Measurements from ENCODE around the gene CORO1C. TPM values are rescaled to one million over a fixed set of nuclear protein-coding genes. Genes with fewer than 3 reads are reported as not detected.
A peak's percentile ranks its signal among the peaks of the same experiment; 100 is the strongest.
"Not testable (repeated sequence)": the region's sequence is repeated elsewhere in the genome, so short reads cannot be mapped to it uniquely, and the experiment has no call there.

Gene CORO1C
- total RNA-seq: 10 to 100 TPM; 61.5 to 87.5 TPM

GRCh38 chr12:108731105-108731865, at the start of gene CORO1C:
CORO1C (minus strand) TSS chr12:108731518; CDS start chr12:108701318, 30,200 bp downstream.
- Mint-ChIP-seq H3K9me3 (no peaks in the 10 kb centered on the region), H3K27ac (peak within 1 kb of the TSS; percentile 94 to 98), H3K36me3 (no peaks in the 10 kb centered on the region)
- ATAC-seq (peak; percentile 69 to 80), DNase-seq (ENCODE audit: low spot score in 2 of 2) (peak; percentile 96 to 99)

- no peak for ATAC-seq
- Mint-ChIP-seq H3K36me3 (no peaks in the 10 kb centered on the region), H3K27ac (no peak overlapping the region)
Observed at GRCh38 chr12:108779998-108780688, 48.8 kb upstream of the CORO1C start.

DNA sequence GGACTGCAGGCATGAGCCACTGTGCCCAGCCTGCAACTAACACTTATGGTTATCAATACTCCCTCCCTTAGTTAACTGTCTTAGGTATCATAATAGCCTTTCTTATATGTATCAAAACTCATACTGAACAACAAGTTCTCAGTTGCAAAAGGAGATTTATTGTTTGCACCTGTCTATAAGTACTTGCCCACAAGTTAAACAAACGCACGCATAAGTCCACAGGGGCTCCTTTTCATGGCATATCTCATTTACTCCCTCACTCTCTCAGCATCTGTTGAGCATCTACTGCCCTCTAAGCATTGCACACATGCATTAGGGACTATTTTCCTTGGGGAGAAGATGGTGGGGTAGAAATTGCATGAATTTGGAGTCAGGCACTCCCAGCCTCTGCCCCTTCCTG, 46.7 kb upstream of the CORO1C start:
- H3K27ac Mint-ChIP-seq: no peak overlapping the region
- DNase-seq (ENCODE audit: low spot score in 2 of 2): no peak
- no peaks in the 10 kb centered on the region for H3K9me3 Mint-ChIP-seq
- no peaks in the 10 kb centered on the region for H3K36me3 Mint-ChIP-seq
- no peak for ATAC-seq

More at GRCh38 chr12:108779998-108780688, 48.8 kb upstream of the CORO1C start:
- no peaks in the 10 kb centered on the region for H3K9me3 Mint-ChIP-seq
- DNase-seq (ENCODE audit: low spot score in 2 of 2): no peak

DNA sequence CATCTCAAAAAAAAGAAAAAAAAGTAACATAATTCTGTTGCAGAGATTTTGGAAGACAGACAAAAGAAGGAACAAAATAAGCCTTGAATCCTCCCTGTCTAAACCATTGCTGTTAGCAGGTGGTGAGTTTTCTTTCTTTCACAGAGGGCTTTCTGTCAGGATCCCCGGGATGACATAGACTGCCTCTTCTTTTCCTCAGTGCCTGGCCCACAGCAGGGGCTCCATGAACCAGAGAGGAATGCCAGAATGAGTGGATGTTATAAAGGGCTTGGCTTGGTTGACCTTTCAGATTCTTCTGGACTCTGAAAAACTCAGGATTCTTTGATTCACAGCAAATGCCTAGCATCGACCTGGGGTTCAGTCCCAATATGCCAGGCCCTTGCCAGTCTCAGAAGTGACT, 45.8 kb upstream of the CORO1C start:
- H3K9me3 Mint-ChIP-seq: no peaks in the 10 kb centered on the region
- H3K27ac Mint-ChIP-seq: no peak overlapping the region
- H3K36me3 Mint-ChIP-seq: no peaks in the 10 kb centered on the region
- no peak for ATAC-seq
- no peak for DNase-seq (ENCODE audit: low spot score in 2 of 2)

- Mint-ChIP-seq H3K27ac (no peak overlapping the region), H3K36me3 (no peaks in the 10 kb centered on the region), H3K9me3 (no peaks in the 10 kb centered on the region)
- ATAC-seq: no peak
- DNase-seq (ENCODE audit: low spot score in 2 of 2): no peak
Observed at GRCh38 chr12:108773798-108774788, 42.8 kb upstream of the CORO1C start.

DNA sequence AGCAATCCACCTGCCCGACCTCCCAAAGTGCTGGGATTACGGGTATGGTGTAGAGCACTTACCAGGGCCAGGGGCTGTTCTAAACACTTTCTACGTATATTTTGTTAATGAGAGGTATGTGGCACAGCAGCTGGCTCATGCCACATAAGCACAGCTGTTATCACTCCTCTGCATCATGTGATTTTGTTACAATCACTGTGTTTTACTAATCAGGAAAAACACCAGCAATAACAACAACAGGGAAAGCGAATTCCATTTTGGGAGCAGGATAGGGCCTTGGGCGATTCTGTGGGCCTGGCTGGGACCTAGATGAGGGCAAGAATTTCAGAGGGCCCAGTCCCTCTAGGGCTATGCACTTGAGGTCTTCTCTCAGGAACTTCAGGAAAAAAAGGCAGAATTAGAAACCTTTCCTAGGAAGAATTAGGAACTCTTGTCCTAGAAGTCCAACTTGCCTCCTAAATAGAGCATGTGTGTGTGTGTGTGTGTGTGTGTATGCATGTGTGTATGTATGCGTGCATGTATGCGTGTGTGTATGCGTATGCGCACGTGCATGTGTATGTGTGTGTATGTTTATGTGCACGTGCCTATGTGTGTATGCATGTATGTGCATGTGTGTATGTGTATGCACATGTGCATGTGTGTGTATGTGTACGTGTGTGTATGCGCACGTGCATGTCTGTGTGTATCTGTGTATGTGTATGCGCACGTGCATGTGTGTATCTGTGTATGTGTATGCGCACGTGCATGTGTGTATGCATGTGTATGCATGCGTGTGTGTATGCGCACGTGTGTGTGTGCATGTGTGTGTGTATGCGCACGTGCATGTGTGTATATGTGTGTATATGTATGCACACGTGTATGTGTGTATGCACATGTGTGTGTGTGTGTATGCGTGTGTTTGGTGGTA, 41.8 kb upstream of the CORO1C start:
- Mint-ChIP-seq H3K36me3 (no peaks in the 10 kb centered on the region), H3K9me3 (no peaks in the 10 kb centered on the region), H3K27ac (no peak overlapping the region)
- ATAC-seq: no peak
- no peak for DNase-seq (ENCODE audit: low spot score in 2 of 2)

DNA sequence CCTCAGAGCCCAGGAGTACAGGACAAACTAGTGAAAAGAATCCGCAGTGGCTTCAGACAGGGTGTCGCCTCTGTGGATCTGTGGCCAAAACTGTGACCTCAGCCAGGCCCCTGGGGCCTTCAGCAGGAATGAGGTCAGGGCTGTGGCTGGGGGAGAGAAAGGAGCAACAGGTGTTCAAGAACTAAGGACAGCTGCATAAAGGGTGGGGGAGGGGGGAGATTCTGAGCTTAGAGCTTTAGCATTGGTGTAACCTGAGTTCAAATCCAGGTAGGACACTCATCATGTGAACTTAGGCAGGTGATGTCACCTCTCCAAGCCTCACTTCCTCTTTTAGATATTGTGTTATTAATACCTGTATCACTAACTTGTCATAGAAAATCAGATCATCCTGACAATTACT, 40.9 kb upstream of the CORO1C start:
- DNase-seq (ENCODE audit: low spot score in 2 of 2) (no peak), ATAC-seq (no peak)
- Mint-ChIP-seq H3K36me3 (no peaks in the 10 kb centered on the region), H3K27ac (no peak overlapping the region), H3K9me3 (no peaks in the 10 kb centered on the region)

GRCh38 chr12:108771835-108772234, 40.5 kb upstream of the CORO1C start:
- H3K27ac Mint-ChIP-seq; H3K36me3 Mint-ChIP-seq; DNase-seq (ENCODE audit: low spot score in 2 of 2); H3K9me3 Mint-ChIP-seq; ATAC-seq: not testable (repeated sequence)

DNA sequence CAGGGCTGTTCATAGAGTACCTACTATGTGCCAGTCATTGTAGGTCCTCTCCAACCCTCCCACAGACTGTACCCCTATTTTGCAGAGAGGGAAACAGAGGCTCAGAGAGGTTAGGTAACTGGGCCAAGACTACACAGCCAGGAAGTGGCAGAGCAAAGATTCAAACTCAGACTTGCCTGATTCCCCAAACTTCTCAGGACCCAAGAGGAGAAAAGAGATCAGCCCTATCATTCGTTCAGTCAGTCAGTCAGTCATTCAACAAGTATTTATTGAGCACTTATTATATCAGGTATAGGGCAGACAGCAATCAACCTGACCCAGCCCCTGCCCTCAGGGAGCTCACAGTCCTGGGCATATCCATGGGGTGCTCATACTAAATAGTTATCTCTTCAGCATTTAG, 39.6 kb upstream of the CORO1C start:
- ATAC-seq: no peak
- H3K36me3 Mint-ChIP-seq: no peaks in the 10 kb centered on the region
- H3K27ac Mint-ChIP-seq: no peak overlapping the region
- no peaks in the 10 kb centered on the region for H3K9me3 Mint-ChIP-seq
- DNase-seq (ENCODE audit: low spot score in 2 of 2): no peak

GRCh38 chr12:108770269-108770829, 39.0 kb upstream of the CORO1C start:
- DNase-seq (ENCODE audit: low spot score in 2 of 2) (no peak), ATAC-seq (no peak)
- no peak overlapping the region for H3K27ac Mint-ChIP-seq
- no peaks in the 10 kb centered on the region for H3K36me3 Mint-ChIP-seq
- H3K9me3 Mint-ChIP-seq: no peaks in the 10 kb centered on the region

DNA sequence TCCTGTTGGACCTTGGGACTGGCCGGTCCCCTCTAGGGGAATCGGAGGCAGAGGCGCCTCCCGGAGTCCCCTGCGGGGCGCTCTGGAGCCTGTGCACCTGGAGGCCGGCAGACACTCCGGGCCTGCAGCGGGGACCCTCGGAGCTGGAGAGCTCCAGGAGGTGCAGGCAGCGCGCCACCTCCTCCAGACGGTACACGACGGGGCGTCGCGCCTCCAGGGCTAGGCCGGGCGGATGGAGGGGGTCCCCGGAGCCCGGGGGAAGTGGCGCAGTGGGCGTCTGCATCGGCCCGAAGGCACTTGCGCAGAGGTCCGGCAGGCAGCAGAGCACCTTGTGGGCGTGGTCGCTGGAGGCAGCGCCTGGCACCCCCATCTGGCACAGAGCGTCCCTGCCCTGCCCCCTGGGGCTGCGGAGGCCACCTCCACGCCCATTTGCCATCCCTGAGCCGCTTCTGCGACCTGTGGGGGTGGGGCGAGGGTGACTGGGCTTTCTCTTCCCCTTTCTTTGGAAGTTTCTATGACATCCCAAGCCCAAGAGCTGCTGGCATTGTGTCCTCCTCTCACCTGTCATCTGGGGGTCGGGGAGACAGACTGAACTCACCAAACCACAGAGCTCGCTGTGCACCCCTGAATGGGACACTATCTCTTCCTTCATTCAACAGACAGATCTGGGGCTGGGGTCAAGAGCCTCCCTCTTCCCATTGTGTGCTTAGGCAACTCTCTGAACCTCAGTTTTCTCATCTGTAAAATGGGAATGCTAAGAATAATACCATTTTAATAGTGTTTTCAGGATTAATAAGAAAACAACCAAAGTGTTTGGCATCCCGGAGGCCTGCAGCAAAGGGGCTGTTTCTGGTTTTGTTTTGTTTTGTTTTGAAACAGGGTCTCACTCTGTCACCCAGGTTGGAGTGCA, 37.5 kb upstream of the CORO1C start:
- ATAC-seq: peak; percentile 22 to 50
- no peaks in the 10 kb centered on the region for H3K9me3 Mint-ChIP-seq
- peak in 1 of 2 donors; percentile 7 for DNase-seq (ENCODE audit: low spot score in 2 of 2)
- no peaks in the 10 kb centered on the region for H3K36me3 Mint-ChIP-seq
- no peak overlapping the region for H3K27ac Mint-ChIP-seq

DNA sequence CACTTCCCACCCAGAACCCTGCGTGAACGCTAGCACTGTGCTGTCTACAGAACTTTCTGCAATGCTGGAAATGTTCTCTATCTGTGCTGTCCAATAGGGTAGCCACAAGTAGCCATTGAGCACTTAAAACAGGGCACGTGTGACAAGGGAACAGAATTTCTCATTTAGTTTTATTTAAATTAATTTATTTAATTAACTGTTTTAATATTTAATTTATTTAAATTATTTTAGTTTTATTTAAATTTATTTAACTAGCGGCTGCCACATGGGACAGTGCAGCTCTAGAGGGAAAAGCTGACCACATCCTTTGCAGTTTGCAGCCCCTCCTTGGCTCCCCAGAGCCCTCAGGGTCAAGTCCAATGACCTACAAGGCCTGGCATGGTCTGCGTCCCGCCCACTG, 35.0 kb upstream of the CORO1C start:
- no peak overlapping the region for H3K27ac Mint-ChIP-seq
- no peaks in the 10 kb centered on the region for H3K36me3 Mint-ChIP-seq
- no peaks in the 10 kb centered on the region for H3K9me3 Mint-ChIP-seq
- ATAC-seq: no peak
- DNase-seq (ENCODE audit: low spot score in 2 of 2): no peak

DNA sequence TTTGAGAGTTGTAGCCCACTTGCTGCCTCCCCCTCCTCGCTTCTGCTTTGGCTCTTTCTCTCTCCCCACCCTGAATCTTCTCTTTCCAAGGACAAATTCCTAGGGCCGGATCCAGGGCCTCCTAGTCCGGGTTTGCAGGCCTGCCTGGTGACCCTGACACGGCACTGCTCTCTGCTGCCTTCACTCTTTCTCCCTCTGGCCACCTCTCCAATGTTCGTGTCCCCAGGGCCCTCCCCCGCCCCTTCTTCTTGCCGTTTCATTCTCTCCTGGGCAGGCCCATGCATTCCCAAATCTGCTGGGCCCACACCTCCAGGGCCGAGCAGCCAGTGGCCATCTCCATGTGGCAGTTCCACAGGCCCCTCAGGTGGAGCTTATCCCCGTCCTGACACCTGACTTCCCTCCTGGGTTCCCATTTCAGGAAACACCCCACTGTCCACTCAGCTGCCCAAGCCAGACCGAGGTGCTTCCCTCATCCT, 34.0 kb upstream of the CORO1C start:
- H3K36me3 Mint-ChIP-seq: no peaks in the 10 kb centered on the region
- no peak for ATAC-seq

GRCh38 chr12:108764540-108765288, 33.4 kb upstream of the CORO1C start:
- ATAC-seq (no peak), DNase-seq (ENCODE audit: low spot score in 2 of 2) (no peak)
- no peaks in the 10 kb centered on the region for H3K36me3 Mint-ChIP-seq
- H3K9me3 Mint-ChIP-seq: no peaks in the 10 kb centered on the region
- H3K27ac Mint-ChIP-seq: no peak overlapping the region

More for the DNA sequence above, 34.0 kb upstream of the CORO1C start:
- H3K9me3 Mint-ChIP-seq: no peaks in the 10 kb centered on the region
- DNase-seq (ENCODE audit: low spot score in 2 of 2): no peak
- peak overlapping the region in 1 of 2 donors; percentile 29 for H3K27ac Mint-ChIP-seq
